Right forelimb (tissue), 1 donor: ENCODE results near the gene CHST9.

ENCODE experiments used
- DNase-seq: peaks from one replicate; pipeline ENCODE4 v3.0.0-alpha.2; 2018

CHST9 gene

DNA sequence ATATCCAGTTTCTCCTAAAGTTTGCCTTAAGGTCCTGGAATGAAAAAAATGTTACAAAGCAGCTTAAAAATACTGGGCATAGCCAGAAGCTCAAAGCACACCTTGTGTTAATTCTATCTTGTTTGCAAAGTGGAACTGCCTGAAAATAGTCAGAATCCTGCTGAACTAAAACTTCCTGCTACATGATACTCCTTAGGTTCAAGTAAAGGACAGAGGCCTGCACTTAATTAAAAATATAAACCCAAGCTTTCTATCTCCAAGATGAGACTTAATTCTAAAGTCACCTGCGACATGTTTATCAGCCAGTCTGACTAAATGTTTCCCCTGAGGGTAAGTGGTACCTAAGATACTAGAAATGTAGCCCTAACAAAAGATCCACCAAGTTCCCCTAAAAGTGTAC is 103.4 kb downstream of the CHST9 start:
- DNase-seq: no peak

DNA sequence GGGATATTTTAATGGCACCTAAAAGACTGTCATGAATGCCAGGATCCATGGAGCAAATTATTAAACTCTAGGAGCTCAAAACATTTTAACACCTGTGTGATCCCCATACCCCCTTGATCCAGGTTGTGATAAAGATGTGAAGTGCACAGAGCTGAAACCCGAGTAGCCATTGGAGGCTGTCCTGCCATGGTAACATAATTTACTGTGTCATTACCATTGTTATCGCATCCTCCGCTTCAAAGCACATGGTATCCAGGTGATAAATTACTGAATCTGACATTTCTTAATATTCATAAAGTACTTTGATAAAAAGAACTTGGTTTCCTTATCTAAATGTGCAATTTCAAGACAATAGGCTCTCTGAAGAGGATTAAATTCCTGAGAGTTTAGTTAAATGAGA is 109.3 kb downstream of the CHST9 start:
- DNase-seq: no peak

DNA sequence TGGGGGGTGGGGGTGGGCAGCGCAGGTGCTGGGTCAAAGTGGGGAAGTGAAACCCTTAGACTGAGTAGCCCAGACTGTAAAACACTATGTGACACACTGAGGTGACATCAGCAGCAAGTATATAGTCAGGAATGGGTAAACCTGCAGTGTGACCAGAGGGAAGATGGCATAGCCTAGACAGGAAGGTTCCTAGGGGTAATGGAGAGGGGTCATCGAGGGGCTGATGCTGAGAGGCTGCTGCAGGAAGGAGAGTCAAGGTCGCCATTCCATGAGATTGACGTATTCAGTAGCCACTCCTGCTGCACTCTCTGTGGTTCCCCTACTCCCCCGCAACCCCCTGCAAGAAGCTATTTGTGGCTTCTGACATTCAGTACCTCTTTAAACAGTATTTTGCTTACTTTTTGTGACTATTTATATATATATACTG is 111.7 kb downstream of the CHST9 start:
- no peak for DNase-seq

GRCh38 chr18:27064673-27065072 is 120.4 kb downstream of the CHST9 start:
- DNase-seq: no peak

- no peak for DNase-seq
These were observed 122.3 kb downstream of the CHST9 start for GRCh38 chr18:27062802-27063201.

- DNase-seq: no peak
These were observed 123.5 kb downstream of the CHST9 start for GRCh38 chr18:27061488-27062095.

GRCh38 chr18:27057519-27058234 is 127.4 kb downstream of the CHST9 start:
- no peak for DNase-seq

- no peak for DNase-seq
These were observed 130.2 kb downstream of the CHST9 start for GRCh38 chr18:27054926-27055325.

DNA sequence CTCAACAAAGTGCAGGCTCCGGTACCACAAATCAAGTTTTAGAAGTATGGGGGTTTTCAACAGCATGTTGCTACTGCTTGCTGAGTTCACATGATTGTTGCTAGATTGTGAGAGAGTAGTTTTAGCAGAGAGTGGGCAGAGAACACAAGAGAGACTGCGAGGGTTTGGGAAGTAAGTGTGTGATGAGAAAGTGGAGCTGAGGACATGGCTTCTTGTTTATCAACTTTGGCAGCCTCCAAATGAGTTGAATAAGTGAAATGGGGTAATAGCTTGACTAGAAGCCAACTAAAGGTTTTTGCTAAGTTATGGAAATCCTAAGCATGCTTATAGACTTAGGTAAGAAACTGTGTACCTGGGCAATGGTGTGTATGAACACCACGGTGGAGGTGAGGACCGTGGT is 135.1 kb downstream of the CHST9 start:
- no peak for DNase-seq

GRCh38 chr18:27045342-27045741 is 139.8 kb downstream of the CHST9 start:
- no peak for DNase-seq

GRCh38 chr18:27042177-27042576 is 142.9 kb downstream of the CHST9 start:
- DNase-seq: no peak

GRCh38 chr18:27040796-27041195 is 144.3 kb downstream of the CHST9 start:
- no peak for DNase-seq

DNA sequence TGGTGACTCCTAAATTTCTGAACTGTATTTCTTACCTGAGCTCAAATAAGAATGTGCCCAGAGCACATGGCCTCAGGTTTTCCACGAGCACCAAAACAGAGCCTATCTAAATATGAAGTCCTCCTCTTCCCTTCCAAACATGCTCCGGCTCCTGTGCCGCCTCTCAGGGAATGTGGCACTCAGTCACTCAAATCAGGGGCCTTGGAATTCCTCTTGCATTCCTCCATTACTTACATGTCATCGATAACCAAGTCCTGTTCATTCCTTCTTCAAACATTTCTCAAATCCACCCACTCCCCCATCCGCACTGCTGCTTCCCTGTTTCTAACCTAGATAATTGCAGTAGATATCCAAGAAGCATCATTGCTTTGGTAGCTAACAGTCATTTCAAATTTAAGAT is 151.4 kb downstream of the CHST9 start:
- DNase-seq: no peak

DNA sequence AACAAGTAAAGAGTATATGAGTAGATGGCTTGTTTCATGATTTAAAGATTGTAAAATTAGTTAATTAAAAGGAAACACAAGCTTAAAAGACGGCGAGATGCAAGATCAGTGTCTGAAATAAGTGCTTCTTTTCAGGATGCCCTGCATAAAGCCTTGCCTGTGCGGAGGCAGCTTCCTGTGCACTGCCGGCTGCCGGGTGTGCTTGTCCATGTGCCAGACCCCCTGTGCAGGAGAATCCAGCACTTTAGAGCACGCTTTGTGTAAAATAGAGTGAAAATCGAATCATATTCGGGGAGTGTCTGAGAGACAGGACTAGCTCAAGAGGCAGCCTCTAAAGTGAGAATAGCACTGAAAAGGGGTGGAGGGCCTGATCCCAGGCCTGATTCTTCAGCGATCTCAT is 154.7 kb downstream of the CHST9 start:
- DNase-seq: no peak

DNA sequence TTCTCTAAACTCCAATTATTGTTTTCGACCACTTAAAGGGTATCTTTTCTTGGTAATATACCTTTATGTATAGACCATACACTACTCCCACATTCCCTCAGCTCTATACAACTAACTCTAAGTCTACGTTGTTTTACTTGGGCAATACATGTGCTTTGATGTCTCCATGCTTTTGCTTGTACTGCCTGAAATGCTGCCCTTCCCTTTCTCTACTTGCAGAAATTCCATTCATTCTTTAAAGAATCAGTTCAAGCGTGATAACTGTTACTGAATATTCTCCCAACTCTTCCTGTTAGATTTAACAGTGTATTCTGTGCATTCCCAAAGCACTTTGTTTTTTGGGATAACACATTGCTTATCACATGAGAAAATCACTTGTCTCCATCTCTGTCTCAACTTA is 162.6 kb downstream of the CHST9 start:
- DNase-seq: no peak

DNA sequence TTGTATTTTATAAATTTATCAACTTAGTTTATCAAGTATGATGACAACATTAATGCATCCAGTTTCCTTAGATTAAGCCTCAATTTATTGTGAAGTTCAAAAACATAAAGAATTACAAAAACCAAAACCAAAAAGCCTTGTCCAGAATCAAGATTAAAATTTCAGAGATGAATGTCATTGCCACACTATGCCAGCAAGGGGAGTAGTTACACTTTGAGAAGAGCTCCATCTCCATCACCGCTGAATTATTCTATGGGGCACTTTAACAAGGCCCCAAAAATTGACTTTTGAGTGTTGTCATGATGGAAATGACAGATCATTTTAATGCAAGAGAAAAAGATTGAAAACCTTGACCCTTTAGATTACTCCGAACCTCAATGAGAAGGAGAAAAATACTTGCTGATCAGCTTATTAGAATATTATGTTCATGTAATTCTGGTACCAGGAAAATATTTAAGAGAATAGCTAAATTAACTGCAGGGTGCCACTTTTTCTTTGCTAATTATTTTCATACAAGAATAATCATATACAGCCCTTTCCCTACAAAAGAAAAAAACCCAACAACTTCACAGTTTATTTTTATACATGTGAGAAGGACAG is 167.1 kb downstream of the CHST9 start:
- DNase-seq: no peak

GRCh38 chr18:27014841-27015240 is 170.3 kb downstream of the CHST9 start:
- DNase-seq: no peak

DNA sequence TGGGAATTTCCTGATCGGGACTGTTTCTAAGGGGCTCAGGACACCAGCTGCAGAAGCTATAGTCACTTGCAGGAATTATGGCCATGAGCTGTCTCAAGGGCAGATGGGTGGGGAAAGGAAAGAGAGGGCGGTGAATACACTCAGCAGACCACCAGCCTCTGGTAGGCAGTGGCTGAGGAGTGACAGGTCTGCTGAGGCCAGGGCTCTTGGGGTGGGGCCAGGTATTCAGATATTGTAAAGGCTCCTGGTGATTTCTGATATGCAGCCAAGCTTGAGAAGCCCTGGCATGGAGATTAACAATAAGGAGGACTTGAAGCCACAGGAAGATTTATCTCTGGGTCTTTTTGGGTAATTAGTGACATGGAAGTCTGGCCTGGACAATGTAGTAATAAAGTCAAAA is 174.3 kb downstream of the CHST9 start:
- no peak for DNase-seq

- DNase-seq: no peak
These were observed 175.8 kb downstream of the CHST9 start for GRCh38 chr18:27009293-27009692.

DNA sequence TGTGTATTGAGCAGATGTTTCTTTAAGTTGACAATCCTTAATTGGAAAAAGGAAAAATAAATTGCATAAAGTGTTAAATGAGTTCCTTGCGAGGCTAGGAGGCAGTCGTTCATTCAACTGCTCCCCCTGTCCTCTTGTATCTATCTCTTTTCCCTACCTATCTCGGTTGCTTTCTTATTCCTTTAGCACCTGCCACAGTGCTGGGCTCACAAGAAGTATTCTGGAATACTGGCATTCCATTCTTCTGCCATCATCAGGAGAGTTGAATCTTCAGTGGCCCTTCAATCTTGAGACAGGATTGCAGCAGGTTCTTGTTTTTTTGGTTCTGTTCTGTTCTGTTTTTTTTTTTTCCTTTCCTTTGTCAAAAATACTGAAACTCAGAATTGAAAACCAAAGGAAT is 176.5 kb downstream of the CHST9 start:
- DNase-seq: no peak

GRCh38 chr18:27007880-27008279 is 177.2 kb downstream of the CHST9 start:
- no peak for DNase-seq

GRCh38 chr18:27005589-27005988 is 179.5 kb downstream of the CHST9 start:
- DNase-seq: no peak

GRCh38 chr18:27004056-27004829 is 180.9 kb downstream of the CHST9 start:
- no peak for DNase-seq

- DNase-seq: no peak
These were observed 185.3 kb downstream of the CHST9 start for GRCh38 chr18:26999797-27000196.
